Activated CD8-positive, alpha-beta memory T cell treated with anti-CD3 and anti-CD28 coated beads for 48 hours (primary cell): ENCODE data around the gene RBPJ.
"Not testable (repeated sequence)": the region's sequence is repeated elsewhere in the genome, so short reads cannot be mapped to it uniquely, and the experiment has no call there.

Source experiments
- DNase-seq, 3 experiments: peaks; one replicate each; pipeline ENCODE4 v3.0.0-alpha.2; 2020; ENCODE audit warnings: low read depth in 2 of 3, low spot score in 2 of 3

The RBPJ gene

GRCh38 chr4:26372076-26372475, 51.3 kb downstream of the RBPJ start:
- DNase-seq = no peak

GRCh38 chr4:26372525-26373172, 51.8 kb downstream of the RBPJ start:
- DNase-seq = peak in 1 of 3 experiments; percentile 4

- no peak for DNase-seq
Measured at GRCh38 chr4:26375551-26375950, 54.7 kb downstream of the RBPJ start.

GRCh38 chr4:26377328-26378311, 56.8 kb downstream of the RBPJ start:
- DNase-seq = no peak

- DNase-seq = no peak
Measured at GRCh38 chr4:26379837-26380236, 59.0 kb downstream of the RBPJ start.

GRCh38 chr4:26380740-26381139, 59.9 kb downstream of the RBPJ start:
- DNase-seq = no peak

- DNase-seq = no peak
Measured at GRCh38 chr4:26384380-26385057, 63.7 kb downstream of the RBPJ start.

GRCh38 chr4:26385690-26386089, 64.9 kb downstream of the RBPJ start:
- DNase-seq = no peak

GRCh38 chr4:26386386-26386785, 65.6 kb downstream of the RBPJ start:
- DNase-seq = no peak

GRCh38 chr4:26388671-26389070, 67.9 kb downstream of the RBPJ start:
- DNase-seq = no peak

- no peak for DNase-seq
Measured at GRCh38 chr4:26397086-26397485, 76.3 kb downstream of the RBPJ start.

GRCh38 chr4:26400132-26400531, 79.3 kb downstream of the RBPJ start:
- DNase-seq = no peak

- not testable (repeated sequence) for DNase-seq
Measured at GRCh38 chr4:26402017-26402416, 81.2 kb downstream of the RBPJ start.

GRCh38 chr4:26402458-26402857, 81.6 kb downstream of the RBPJ start:
- no peak for DNase-seq

GRCh38 chr4:26404743-26405206, 84.0 kb downstream of the RBPJ start:
- DNase-seq = no peak

GRCh38 chr4:26406346-26406975, 85.6 kb downstream of the RBPJ start:
- no peak for DNase-seq

- no peak for DNase-seq
Measured at GRCh38 chr4:26407476-26407875, 86.7 kb downstream of the RBPJ start.

- DNase-seq = no peak
Measured at GRCh38 chr4:26410385-26411293, 89.8 kb downstream of the RBPJ start.

- DNase-seq = no peak
Measured at GRCh38 chr4:26412381-26413372, 91.9 kb downstream of the RBPJ start.
